Suprapubic skin (tissue), 4 donors: ENCODE measurements around the gene HS3ST3B1. TPM values are rescaled to one million over a fixed set of nuclear protein-coding genes. Genes with fewer than 3 reads are reported as not detected.
A peak's percentile ranks its signal among the peaks of the same experiment; 100 is the strongest.

ENCODE experiments used
- DNase-seq, 2 donors: peaks; one replicate each; pipeline ENCODE4 v3.0.0-alpha.2; 2019; ENCODE audit warnings: low spot score in 2 of 2
- H3K27ac ChIP-seq: fragments of 200-600 bp; sonication (generic); one replicate; pipeline ENCODE4 v1.5.1; 2019
- H3K27me3 ChIP-seq: fragments of 200-600 bp; sonication (generic); one replicate; pipeline ENCODE4 v1.5.1; 2019
- H3K36me3 ChIP-seq: fragments of 200-600 bp; sonication (generic); one replicate; pipeline ENCODE4 v1.5.1; 2019
- H3K4me1 ChIP-seq: fragments of 200-600 bp; sonication (generic); one replicate; pipeline ENCODE4 v1.5.1; 2019
- H3K4me3 ChIP-seq: fragments of 200-600 bp; sonication (generic); one replicate; pipeline ENCODE4 v1.5.1; 2019; ENCODE audit warnings: mild to moderate bottlenecking
- H3K9me3 ChIP-seq: fragments of 200-600 bp; sonication (generic); one replicate; pipeline ENCODE4 v1.5.1; 2019
- EP300 ChIP-seq: sonication (generic); formaldehyde crosslinking; IDR thresholded peaks from one replicate; pipeline ENCODE4 v1.6.1; 2017; ENCODE audit warnings: antibody characterized with exemption
- POLR2A ChIP-seq, 2 donors: fragments of 450-650 bp; IDR thresholded peaks; one replicate each; pipeline ENCODE4 v1.6.1; 2017; ENCODE audit warnings: antibody characterized with exemption in 2 of 2, mild to moderate bottlenecking in 2 of 2, moderate library complexity in 2 of 2
- POLR2AphosphoS5 ChIP-seq, 3 donors: sonication (generic); formaldehyde crosslinking; IDR thresholded peaks; one replicate each; pipeline ENCODE4 v1.6.1; 2017; ENCODE audit warnings: antibody characterized with exemption in 3 of 3
- WGBS: methylation state at CpG from one replicate; pipeline ENCODE4 v1.1.5; 2018; 5-methylcytosine and 5-hydroxymethylcytosine counted together
- total RNA-seq, 4 donors: library from RNA; depleted of rRNA; stranded (reverse); fragments of >200 nt; gene quantifications; one replicate each; pipeline ENCODE4 v1.1.0, GENCODE V29; 2016
- TF ChIP-seq, protein P1 (sequence below), 2 donors: fragments of 200-600 bp in 1 of 2; fragments of 450-650 bp in 1 of 2; sonication (generic) in 1 of 2; IDR thresholded peaks; one replicate each; pipeline ENCODE4 v1.5.1; 2016 to 2019; ENCODE audit warnings: antibody characterized with exemption in 2 of 2, mild to moderate bottlenecking in 1 of 2, moderate library complexity in 1 of 2

The HS3ST3B1 gene
- total RNA-seq, 4 donors from 2014 or later = 7.3 to 21.2 (median 14.7) TPM

DNA sequence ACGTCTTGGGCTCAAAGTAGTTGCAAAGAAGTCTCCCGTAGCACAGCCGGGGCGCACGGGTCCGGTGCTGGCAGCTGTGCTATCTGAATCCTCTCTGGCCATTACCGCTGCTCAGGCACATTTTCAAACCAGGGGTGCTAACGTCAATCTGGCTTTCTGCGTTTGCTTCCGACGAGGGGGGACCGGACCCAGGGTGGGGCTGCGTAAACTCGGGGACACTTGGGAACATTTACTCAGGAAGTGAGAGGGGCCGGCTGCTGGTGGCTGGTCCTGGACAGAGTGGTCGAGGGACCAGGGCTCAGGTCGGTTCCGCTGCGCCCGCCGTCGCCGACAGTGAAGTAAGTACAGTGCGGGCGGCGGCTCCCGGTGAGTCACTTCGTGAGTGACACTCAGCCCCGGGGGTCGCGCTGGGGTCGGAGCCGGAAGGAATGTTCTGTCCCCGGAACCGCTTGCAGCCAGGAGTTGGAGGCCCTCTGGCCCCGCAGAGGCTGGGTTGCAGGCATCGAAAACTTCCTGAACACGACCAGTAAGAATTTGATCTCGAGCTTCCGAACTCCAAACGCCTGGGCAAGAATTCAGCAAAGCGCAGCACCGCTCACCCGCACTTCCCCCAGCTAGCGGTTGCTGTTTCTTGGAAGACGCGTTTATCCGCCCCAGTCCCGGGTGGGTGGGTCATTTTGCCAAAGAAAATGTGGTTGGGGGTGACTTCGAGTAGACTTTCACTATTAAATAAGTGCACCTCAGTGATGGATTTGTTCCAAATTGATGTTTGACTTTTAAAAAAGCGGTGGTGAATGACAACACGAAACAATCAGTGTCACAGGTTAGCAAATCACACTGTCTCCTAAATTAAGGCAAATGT, 1.4 kb upstream of the HS3ST3B1 start:
- Histone ChIP-seq H3K4me3 (peak overlapping the region; percentile 79), H3K27ac (peak overlapping the region; percentile 29), H3K4me1 (peaks cover 73% of the 10 kb centered on the region), H3K27me3 (peaks cover 73% of the 10 kb centered on the region), H3K36me3 (no peaks in the 10 kb centered on the region), H3K9me3 (no peaks in the 10 kb centered on the region)
- 2% methylated on average over 30 of the region's 52 CpGs for WGBS
- DNase-seq = peak; percentile 80 to 86
- TF ChIP-seq POLR2AphosphoS5 (IDR thresholded peaks at IDR 0.05) (no peak), EP300 (no peak), POLR2A (IDR thresholded peaks at IDR 0.05) (no peak)
- TF ChIP-seq, protein P1, sequence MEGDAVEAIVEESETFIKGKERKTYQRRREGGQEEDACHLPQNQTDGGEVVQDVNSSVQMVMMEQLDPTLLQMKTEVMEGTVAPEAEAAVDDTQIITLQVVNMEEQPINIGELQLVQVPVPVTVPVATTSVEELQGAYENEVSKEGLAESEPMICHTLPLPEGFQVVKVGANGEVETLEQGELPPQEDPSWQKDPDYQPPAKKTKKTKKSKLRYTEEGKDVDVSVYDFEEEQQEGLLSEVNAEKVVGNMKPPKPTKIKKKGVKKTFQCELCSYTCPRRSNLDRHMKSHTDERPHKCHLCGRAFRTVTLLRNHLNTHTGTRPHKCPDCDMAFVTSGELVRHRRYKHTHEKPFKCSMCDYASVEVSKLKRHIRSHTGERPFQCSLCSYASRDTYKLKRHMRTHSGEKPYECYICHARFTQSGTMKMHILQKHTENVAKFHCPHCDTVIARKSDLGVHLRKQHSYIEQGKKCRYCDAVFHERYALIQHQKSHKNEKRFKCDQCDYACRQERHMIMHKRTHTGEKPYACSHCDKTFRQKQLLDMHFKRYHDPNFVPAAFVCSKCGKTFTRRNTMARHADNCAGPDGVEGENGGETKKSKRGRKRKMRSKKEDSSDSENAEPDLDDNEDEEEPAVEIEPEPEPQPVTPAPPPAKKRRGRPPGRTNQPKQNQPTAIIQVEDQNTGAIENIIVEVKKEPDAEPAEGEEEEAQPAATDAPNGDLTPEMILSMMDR (IDR thresholded peaks at IDR 0.05) = no peak

DNA sequence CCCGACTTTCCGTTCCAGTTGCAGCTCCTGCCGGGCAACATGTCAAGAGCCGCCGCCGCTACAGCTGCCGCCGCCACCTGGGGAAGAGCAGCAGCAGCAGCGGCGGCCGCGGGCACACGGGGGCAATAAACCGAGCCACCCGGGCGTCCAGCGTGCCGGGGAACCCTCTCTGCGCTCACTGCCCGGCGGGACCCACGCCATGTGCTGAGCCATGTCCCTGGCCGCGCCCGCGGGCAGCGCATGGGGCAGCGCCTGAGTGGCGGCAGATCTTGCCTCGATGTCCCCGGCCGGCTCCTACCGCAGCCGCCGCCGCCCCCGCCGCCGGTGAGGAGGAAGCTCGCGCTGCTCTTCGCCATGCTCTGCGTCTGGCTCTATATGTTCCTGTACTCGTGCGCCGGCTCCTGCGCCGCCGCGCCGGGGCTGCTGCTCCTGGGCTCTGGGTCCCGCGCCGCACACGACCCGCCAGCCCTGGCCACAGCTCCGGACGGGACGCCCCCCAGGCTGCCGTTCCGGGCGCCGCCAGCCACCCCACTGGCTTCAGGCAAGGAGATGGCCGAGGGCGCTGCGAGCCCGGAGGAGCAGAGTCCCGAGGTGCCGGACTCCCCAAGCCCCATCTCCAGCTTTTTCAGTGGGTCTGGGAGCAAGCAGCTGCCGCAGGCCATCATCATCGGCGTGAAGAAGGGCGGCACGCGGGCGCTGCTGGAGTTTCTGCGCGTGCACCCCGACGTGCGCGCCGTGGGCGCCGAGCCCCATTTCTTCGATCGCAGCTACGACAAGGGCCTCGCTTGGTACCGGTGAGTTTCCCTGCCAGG, 604 bp downstream of the HS3ST3B1 start:
- no peak for DNase-seq
- H3K36me3 ChIP-seq = no peaks in the 10 kb centered on the region

DNA sequence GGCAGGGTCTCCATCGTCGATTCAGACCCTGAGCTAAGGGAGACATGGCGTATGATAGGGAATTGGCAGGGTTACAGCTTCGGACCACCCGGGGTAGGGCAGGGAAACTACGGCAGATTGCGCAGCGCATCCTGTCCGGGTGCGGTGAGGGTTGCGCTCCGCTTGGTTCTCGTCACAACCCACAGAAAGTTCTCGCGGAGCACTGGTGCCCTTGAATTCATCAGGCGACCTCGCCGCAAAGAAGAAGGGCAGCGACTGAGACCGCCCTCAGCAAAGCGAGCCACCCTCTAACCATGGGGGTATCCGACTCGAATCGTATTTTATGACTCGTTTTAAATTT, 1.2 kb downstream of the HS3ST3B1 start:
- Histone ChIP-seq H3K4me3 (peak overlapping the region; percentile 79), H3K4me1 (peaks cover 72% of the 10 kb centered on the region), H3K9me3 (no peaks in the 10 kb centered on the region), H3K27me3 (peaks cover 62% of the 10 kb centered on the region), H3K36me3 (no peaks in the 10 kb centered on the region), H3K27ac (peak overlapping the region; percentile 69)
- peak in 1 of 2 donors; percentile 78 for DNase-seq
- TF ChIP-seq POLR2AphosphoS5 (IDR thresholded peaks at IDR 0.05) (no peak), POLR2A (IDR thresholded peaks at IDR 0.05) (no peak), EP300 (no peak)
- TF ChIP-seq, protein P1 (IDR thresholded peaks at IDR 0.05) = no peak
- 0% methylated on average over 2 of the region's 25 CpGs for WGBS

More for the DNA sequence above, 604 bp downstream of the HS3ST3B1 start:
- Histone ChIP-seq H3K27ac (peak overlapping the region; percentile 69), H3K27me3 (peaks cover 67% of the 10 kb centered on the region), H3K9me3 (no peaks in the 10 kb centered on the region), H3K4me3 (peak overlapping the region; percentile 79), H3K4me1 (peaks cover 74% of the 10 kb centered on the region)
- WGBS = 0% methylated on average over 23 of the region's 90 CpGs
- TF ChIP-seq EP300 = no peak
- no peak for TF ChIP-seq POLR2AphosphoS5 (IDR thresholded peaks at IDR 0.05)
- no peak for TF ChIP-seq POLR2A (IDR thresholded peaks at IDR 0.05)
- TF ChIP-seq, protein P1 (IDR thresholded peaks at IDR 0.05) = no peak

DNA sequence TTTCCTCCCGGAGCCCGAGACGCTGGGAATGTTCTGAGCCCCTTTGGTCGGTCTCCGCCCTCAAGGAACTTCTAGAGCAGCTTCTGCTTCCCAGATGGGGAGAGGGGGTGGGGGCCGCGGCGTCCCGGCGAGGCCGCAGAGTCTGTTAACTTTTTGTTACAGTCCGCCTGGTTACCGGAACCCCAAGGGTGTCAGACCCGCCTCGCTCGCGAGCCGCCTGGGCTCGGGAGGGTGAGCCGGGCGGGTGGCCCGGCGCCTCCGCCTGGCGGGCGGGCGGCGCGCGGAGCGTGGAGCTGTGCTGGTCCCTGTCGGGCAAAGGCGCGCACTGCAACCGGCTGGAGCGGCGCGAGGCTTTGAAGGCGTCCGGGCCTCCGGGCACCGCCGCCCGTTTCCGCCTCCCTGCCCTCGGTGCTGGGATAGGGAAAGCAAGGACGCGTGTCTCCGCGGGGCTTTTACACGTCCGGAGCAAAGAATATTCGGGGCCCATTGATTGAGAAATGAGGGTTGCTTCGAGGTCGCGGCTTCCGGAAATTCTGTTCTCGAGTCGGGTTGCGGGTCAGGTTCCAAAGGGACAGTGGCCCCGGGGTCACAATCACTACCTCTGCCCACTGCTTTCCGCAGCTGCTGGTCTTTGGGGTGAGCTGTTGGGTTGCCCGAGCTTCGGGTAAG, 1.7 kb downstream of the HS3ST3B1 start:
- peaks cover 66% of the 10 kb centered on the region for H3K4me1 ChIP-seq

More for the DNA sequence above, 1.7 kb downstream of the HS3ST3B1 start:
- Histone ChIP-seq H3K4me3 (peak overlapping the region; percentile 79), H3K9me3 (no peaks in the 10 kb centered on the region), H3K27me3 (peaks cover 58% of the 10 kb centered on the region), H3K36me3 (no peaks in the 10 kb centered on the region), H3K27ac (peak overlapping the region; percentile 69)
- DNase-seq = peak; percentile 90 to 92
- under 1% methylated on average over 42 of the region's 64 CpGs for WGBS
- TF ChIP-seq POLR2A (IDR thresholded peaks at IDR 0.05) = no peak
- no peak for TF ChIP-seq POLR2AphosphoS5 (IDR thresholded peaks at IDR 0.05)
- TF ChIP-seq, protein P1 (IDR thresholded peaks at IDR 0.05) = peak; percentile 95 to 99
